Lung (tissue), 12 donors: Measurements from ENCODE around the gene ANKFY1. TPM values are rescaled to one million over a fixed set of nuclear protein-coding genes. Genes with fewer than 3 reads are reported as not detected.
A peak's percentile ranks its signal among the peaks of the same experiment; 100 is the strongest.

ENCODE experiments used
- ATAC-seq: fragments of 200-7000 bp; cut with Tn5 transposase; one replicate; pipeline ENCODE4 v1.9.1; 2020; ENCODE audit warnings: moderate number of reproducible peaks; ENCODE audit not compliant: insufficient read depth, low FRiP score
- DNase-seq, 3 donors: peaks; one replicate each; pipeline ENCODE4 v3.0.0-alpha.2; 2013 to 2017
- H3K27ac ChIP-seq, 2 donors: one replicate each; pipeline ENCODE4 v1.5.1; 2013; ENCODE audit warnings: mild to moderate bottlenecking in 2 of 2, moderate library complexity in 2 of 2, control low read depth in 1 of 2, inconsistent platforms in 1 of 2, low read depth in 1 of 2, low read length in 1 of 2
- H3K27me3 ChIP-seq, 3 donors: one replicate each; pipeline ENCODE4 v1.5.1; 2013; ENCODE audit warnings: low read length in 2 of 3; ENCODE audit not compliant: control insufficient read depth in 3 of 3, insufficient read depth in 3 of 3
- H3K36me3 ChIP-seq, 4 donors: one replicate each; pipeline ENCODE4 v1.5.1; 2013; ENCODE audit warnings: low read length in 4 of 4, mild to moderate bottlenecking in 1 of 4, moderate library complexity in 1 of 4; ENCODE audit not compliant: control insufficient read depth in 4 of 4, insufficient read depth in 4 of 4
- H3K4me1 ChIP-seq, 5 donors: one replicate each; pipeline ENCODE4 v1.5.1; 2013; ENCODE audit warnings: low read length in 5 of 5, mild to moderate bottlenecking in 2 of 5, moderate library complexity in 1 of 5; ENCODE audit not compliant: control insufficient read depth in 5 of 5, insufficient read depth in 5 of 5
- H3K4me3 ChIP-seq: one replicate; pipeline ENCODE4 v1.5.1; 2013; ENCODE audit warnings: mild to moderate bottlenecking, control low read depth, moderate library complexity
- H3K9ac ChIP-seq, 2 donors: one replicate each; pipeline ENCODE4 v1.5.1; 2013; ENCODE audit warnings: low read length in 2 of 2, control low read depth in 1 of 2; ENCODE audit not compliant: insufficient read depth in 1 of 2
- H3K9me3 ChIP-seq, 4 donors: one replicate each; pipeline ENCODE4 v1.5.1; 2013; ENCODE audit warnings: low read length in 3 of 4, mild to moderate bottlenecking in 1 of 4, moderate library complexity in 1 of 4; ENCODE audit not compliant: control insufficient read depth in 4 of 4, insufficient read depth in 3 of 4
- CTCF ChIP-seq: IDR thresholded peaks from 2 replicates; pipeline ENCODE4 v1.5.1; 2012; ENCODE audit warnings: mild to moderate bottlenecking; ENCODE audit errors: control extremely low read depth, extremely low read depth
- WGBS, 2 donors: extraction: QIAGEN DNeasy Blood & Tissue Kit; methylation state at CpG; one replicate each; pipeline ENCODE4 v1.1.7; 2013; 5-methylcytosine and 5-hydroxymethylcytosine counted together
- polyA plus RNA-seq, 2 donors: library from polyadenylated mRNA; stranded (reverse); fragments of 200-250 nt; gene quantifications; one replicate each; pipeline ENCODE4 v1.2.1, GENCODE V29; 2013
- total RNA-seq, 2 donors: library from RNA; depleted of rRNA in 1 of 2; stranded (reverse); fragments of >200 nt in 1 of 2; gene quantifications; one replicate each; pipeline ENCODE4 v1.2.1, GENCODE V29; 2014 to 2021
- donor health status: control.
- donor health status: control.
- donor health status: Bipolar disorder and iron deficiency.
- donor health status: healthy.
- donor health status: DM: yes; HTN: yes; CAD: no.

Gene ANKFY1
- total and polyA plus RNA-seq, 4 donors = 11.4 to 60.2 (median 38.8) TPM

- DNase-seq = no peak
- Histone ChIP-seq H3K36me3 (peaks cover 16 to 52% (median 34%) of the 10 kb centered on the region in 4 donors), H3K27me3 (no peaks in the 10 kb centered on the region), H3K9me3 (peaks cover 0 to 2% (median 0%) of the 10 kb centered on the region in 4 donors), H3K4me3 (no peak overlapping the region), H3K27ac (no peak overlapping the region), H3K9ac (no peak overlapping the region), H3K4me1 (no peaks in the 10 kb centered on the region)
- no peak for TF ChIP-seq CTCF
- WGBS, 2 donors = 53 to 79% methylated on average over 6 of the region's 6 CpGs
- no peak for ATAC-seq
Measured at GRCh38 chr17:4187076-4187475, 76.7 kb downstream of the ANKFY1 start.

- 72 to 83% methylated on average over 8 of the region's 8 CpGs for WGBS, 2 donors
- no peak overlapping the region for H3K27ac ChIP-seq
- H3K27me3 ChIP-seq = no peaks in the 10 kb centered on the region
- no peaks in the 10 kb centered on the region for H3K4me1 ChIP-seq
- H3K4me3 ChIP-seq = no peak overlapping the region
- ATAC-seq (no peak), DNase-seq (peak in 1 of 3 donors; percentile 28)
- no peak for TF ChIP-seq CTCF
- H3K9ac ChIP-seq = peak overlapping the region in 1 of 2 donors; percentile 32
- peaks cover 16 to 58% (median 40%) of the 10 kb centered on the region in 4 donors for H3K36me3 ChIP-seq
- H3K9me3 ChIP-seq = peaks cover 0 to 2% (median 0%) of the 10 kb centered on the region in 4 donors
Measured at GRCh38 chr17:4186357-4186881, 77.4 kb downstream of the ANKFY1 start.

GRCh38 chr17:4185656-4186055, 78.1 kb downstream of the ANKFY1 start:
- no peaks in the 10 kb centered on the region for H3K27me3 ChIP-seq
- peaks cover 0 to 2% (median 0%) of the 10 kb centered on the region in 4 donors for H3K9me3 ChIP-seq
- H3K9ac ChIP-seq = no peak overlapping the region
- DNase-seq = no peak
- peaks cover 16 to 65% (median 46%) of the 10 kb centered on the region in 4 donors for H3K36me3 ChIP-seq
- no peaks in the 10 kb centered on the region for H3K4me1 ChIP-seq
- no peak for TF ChIP-seq CTCF
- WGBS, 2 donors = 96 to 98% methylated on average over 15 of the region's 15 CpGs
- ATAC-seq = no peak
- no peak overlapping the region for H3K4me3 ChIP-seq
- no peak overlapping the region for H3K27ac ChIP-seq

- Histone ChIP-seq H3K4me1 (no peaks in the 10 kb centered on the region), H3K27ac (no peak overlapping the region), H3K27me3 (no peaks in the 10 kb centered on the region), H3K4me3 (no peak overlapping the region), H3K9ac (no peak overlapping the region), H3K36me3 (peaks cover 16 to 65% (median 48%) of the 10 kb centered on the region in 4 donors), H3K9me3 (peaks cover 0 to 2% (median 0%) of the 10 kb centered on the region in 4 donors)
- WGBS, 2 donors = 90% methylated on average over 18 of the region's 18 CpGs
- DNase-seq = no peak
- no peak for ATAC-seq
- TF ChIP-seq CTCF = no peak
Measured at GRCh38 chr17:4184811-4185210, 79.0 kb downstream of the ANKFY1 start.
